Measurements from ENCODE around the gene RARG.

DNA sequence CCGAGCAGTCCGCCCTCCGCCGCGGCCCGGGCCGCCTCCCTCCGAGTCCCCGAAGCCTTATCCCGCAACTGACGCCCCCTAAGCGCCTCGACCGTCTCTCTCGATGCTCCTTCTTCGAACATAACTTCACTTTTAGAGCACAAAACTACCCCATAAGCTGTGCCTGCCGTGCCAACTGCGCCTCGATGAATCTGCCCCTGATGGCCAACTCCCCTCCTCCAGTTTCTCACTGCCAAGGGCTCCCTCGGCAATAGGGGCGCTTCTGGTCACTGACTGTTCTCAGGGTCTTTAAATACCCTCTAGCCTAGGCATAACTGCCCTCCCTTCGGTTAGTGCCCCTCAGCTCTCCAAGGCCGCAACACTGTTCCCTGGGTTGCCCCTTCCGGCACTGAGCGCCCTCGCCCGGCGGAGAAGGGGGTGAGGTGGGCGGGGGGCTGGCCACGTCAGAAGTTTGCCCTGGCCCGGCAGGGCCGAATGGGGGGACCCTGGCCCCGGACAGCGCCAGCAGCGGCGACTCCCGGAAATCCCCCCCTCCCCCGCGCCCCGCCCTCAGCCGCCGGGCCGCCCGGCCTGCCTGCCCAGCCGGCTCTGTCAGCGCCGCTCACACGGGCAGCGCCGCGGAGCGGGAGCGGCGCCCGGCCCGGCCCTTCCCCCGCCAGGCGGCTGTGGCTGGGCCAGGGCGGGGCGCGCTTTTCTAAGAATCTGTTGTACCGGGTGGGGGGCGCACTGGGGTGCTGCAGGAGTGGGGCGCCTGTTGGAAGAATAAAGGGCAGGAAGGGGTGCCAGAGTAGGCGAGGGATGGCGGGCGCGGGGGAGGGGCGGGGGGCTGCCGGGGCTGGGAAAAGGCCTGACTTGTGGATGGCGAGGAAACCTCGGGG, 10.6 kb downstream of the RARG start:
- TF ChIP-seq, protein P1, sequence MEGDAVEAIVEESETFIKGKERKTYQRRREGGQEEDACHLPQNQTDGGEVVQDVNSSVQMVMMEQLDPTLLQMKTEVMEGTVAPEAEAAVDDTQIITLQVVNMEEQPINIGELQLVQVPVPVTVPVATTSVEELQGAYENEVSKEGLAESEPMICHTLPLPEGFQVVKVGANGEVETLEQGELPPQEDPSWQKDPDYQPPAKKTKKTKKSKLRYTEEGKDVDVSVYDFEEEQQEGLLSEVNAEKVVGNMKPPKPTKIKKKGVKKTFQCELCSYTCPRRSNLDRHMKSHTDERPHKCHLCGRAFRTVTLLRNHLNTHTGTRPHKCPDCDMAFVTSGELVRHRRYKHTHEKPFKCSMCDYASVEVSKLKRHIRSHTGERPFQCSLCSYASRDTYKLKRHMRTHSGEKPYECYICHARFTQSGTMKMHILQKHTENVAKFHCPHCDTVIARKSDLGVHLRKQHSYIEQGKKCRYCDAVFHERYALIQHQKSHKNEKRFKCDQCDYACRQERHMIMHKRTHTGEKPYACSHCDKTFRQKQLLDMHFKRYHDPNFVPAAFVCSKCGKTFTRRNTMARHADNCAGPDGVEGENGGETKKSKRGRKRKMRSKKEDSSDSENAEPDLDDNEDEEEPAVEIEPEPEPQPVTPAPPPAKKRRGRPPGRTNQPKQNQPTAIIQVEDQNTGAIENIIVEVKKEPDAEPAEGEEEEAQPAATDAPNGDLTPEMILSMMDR (IDR thresholded peaks at IDR 0.05), result peak in 2 of 6 experiments; percentile 10 to 12
- TF ChIP-seq POLR2A (IDR thresholded peaks at IDR 0.05), result peak; percentile 50 to 57

Measured in adrenal gland (tissue), 5 donors.